ENCODE measurements around the gene JARID2.
"Not testable (repeated sequence)": the region's sequence is repeated elsewhere in the genome, so short reads cannot be mapped to it uniquely, and the experiment has no call there.

JARID2 gene

DNA sequence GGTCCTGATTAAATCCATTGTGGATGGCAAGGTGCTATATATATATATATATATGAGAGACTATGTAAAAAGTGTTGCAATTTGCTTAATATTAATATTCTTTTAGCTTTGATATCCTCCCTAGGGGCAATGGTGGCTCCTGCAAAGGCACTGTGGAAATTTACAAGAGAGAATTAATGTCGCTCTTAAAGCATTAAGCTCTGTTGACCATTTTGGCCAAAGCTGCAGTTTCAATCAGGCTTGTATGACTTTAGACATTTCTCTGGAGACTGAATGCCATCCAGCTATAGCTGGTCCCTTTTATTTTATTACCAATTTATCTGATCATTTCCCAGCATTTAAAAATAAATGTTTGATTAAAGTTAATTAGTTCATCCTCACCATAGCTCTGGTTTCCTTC, 155.3 kb downstream of the JARID2 start:
- DNase-seq (ENCODE audit: low read depth): no peak

DNA sequence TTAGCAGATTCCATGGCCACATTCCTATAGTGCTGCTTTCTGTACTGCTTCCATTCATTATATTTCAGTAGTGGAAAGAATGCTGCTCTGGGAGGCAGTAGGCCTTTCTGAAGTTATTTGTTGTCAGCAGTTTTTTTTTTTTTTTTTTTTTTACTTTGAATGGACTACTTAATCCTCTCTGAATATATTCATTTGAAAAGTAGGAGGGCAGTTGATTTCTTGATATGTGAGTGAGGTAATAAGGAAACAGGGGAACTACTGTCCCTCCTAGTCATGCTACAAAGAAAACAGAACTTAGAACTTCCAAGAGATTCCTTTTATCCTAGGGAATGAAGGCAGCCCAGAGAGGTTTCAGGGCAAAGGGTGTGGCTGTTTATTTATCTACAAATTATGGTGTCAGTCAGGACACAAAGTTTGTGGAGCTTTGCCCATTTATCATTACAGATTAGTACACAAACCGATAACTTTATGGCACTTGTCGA, 155.9 kb downstream of the JARID2 start:
- DNase-seq (ENCODE audit: low read depth): no peak

- no peak for DNase-seq (ENCODE audit: low read depth)
These were observed 156.7 kb downstream of the JARID2 start for GRCh38 chr6:15402406-15403045.

GRCh38 chr6:15403094-15403755, 157.4 kb downstream of the JARID2 start:
- DNase-seq (ENCODE audit: low read depth): no peak

GRCh38 chr6:15404685-15404980, 158.8 kb downstream of the JARID2 start:
- no peak for DNase-seq (ENCODE audit: low read depth)

DNA sequence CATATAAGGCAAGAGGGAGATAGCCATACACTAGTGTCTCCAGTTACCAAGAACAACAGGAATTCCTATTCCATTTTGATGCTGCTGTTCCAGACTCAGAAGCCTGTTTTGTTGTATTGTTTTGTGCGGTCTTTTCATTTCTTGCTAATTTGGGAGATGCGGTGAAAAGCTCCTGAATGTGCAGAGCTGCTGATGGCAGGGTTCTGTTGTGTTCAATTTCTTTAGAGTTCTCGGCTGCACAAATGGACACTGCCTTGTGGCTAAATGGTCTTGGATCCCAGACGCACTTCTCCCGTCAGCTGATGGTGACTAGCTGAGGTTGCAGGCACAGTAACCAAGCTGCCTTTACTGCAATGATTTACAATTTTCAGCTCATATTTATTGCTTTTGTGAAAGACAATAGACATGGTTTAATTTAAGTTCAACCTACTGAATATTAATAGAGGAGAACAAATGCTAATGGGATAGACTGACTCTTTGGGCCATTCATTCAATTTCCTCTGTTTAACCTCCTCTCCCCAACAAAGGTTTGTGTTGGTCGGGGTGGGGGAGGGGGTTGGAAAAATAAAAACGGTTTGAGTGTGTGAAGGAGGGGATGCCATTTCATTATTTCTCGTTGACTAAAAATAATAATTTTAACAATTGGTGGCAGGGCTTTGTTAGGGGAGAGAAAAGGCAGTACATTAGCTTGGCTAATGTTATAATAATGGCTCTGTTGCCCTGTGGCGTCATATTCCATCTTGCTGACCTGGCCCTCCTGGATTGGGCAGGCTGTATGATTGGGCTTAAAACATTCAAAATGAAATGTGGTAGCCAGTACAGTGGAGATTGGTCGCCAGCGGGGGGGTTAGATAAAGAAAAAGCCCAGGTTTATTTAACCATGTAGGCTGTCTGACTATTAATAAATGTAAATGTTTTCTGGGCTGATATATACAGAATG, 159.5 kb downstream of the JARID2 start:
- DNase-seq (ENCODE audit: low read depth): no peak

GRCh38 chr6:15406452-15406851, 160.6 kb downstream of the JARID2 start:
- no peak for DNase-seq (ENCODE audit: low read depth)

GRCh38 chr6:15408008-15408407, 162.1 kb downstream of the JARID2 start:
- no peak for DNase-seq (ENCODE audit: low read depth)

GRCh38 chr6:15408758-15409157, 162.9 kb downstream of the JARID2 start:
- no peak for DNase-seq (ENCODE audit: low read depth)

GRCh38 chr6:15409301-15410125, 163.6 kb downstream of the JARID2 start:
- no peak for DNase-seq (ENCODE audit: low read depth)

- no peak for DNase-seq (ENCODE audit: low read depth)
These were observed 164.2 kb downstream of the JARID2 start for GRCh38 chr6:15410126-15410391.

DNA sequence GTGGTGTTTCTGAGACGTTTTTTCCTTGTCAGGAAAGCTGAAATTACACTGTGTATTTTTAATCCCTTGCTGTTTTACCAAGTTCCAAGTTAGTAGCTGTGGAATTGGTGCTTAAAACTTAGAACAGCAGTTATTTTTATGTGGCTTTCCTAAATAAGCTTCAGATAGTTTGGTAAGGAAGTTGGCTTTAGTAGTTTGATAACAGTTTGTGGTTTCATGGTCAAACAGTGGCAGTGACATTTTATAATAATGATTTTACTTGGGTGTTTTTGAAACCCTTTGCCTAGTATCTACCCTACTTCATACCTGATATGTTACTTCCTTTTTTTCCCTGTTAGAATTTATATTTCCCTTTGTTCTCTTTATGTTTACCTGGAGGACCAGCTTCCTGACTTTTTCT, 164.9 kb downstream of the JARID2 start:
- no peak for DNase-seq (ENCODE audit: low read depth)

GRCh38 chr6:15411766-15412165, 165.9 kb downstream of the JARID2 start:
- no peak for DNase-seq (ENCODE audit: low read depth)

DNA sequence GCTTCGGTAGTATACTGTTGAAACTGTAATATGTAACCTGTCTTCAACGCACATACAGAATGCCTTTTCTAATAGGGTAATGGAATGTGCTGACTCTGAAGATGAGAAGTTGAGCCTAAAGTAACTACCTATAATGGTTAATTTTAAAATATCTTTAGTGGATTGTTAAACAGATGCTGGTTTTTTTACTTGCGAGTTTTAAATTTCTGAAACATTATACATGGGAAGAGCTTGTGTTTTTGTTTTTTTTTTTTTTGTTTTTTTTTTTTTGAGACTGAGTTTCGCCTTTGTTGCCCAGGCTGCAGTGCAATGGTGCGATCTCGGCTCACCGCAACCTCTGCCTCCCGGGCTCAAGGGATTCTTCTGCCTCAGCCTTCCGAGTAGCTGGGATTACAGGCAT, 166.9 kb downstream of the JARID2 start:
- DNase-seq (ENCODE audit: low read depth): no peak

DNA sequence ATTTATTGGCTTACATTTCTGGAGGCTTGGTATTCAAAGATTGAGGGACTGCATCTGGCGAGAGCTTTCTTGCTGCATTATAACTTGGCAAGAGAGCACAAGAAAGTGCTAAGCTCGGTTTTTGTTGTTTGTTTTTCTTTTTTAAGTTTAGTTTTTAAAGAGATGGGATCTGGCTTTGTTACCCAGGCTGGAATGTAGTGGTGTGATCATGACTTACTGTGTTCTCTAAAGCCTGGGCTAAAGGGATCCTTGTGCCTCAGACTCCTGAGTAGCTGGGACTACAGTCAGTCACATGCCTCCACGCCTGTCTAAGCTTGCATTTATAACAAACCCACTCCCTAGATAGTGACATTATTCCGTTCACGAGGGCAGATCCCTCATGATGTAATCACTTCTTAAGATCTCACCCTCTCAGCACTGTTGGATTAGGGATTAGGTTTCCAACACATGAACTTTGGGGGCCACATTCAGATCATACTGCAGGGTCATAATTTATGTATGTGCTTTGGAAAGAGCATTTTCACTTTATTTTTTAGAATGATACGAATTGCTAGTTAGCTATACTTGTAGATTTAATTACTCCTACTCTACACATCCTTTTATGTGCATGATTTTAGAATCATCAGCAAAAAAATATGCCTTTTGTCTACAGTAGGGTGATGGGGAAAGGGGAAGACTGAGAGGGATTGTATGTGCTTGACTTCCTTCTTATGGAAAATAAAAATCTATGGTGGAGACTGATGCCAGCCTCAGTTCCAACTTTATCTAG, 167.8 kb downstream of the JARID2 start:
- no peak for DNase-seq (ENCODE audit: low read depth)

DNA sequence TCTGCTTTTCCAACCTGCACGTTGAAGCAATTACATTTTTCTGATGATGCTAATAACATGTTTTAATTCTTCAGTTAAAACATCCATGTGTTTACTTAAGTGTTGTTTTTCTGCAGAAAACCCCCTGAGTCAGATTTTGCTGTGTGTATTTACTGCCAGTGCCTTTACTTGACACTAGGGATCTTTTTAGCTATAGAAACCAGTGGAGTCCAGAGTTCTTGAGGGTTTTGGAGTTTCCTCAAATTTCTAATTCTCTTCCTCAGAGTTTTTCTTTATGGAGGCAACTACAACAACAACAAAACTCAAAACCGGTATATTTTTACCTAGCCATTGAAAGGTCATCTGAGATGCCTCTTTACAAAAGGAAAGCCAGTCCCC, 168.4 kb downstream of the JARID2 start:
- DNase-seq (ENCODE audit: low read depth): no peak

GRCh38 chr6:15415622-15416021, 169.8 kb downstream of the JARID2 start:
- DNase-seq (ENCODE audit: low read depth): not testable (repeated sequence)

GRCh38 chr6:15416932-15417509, 171.2 kb downstream of the JARID2 start:
- no peak for DNase-seq (ENCODE audit: low read depth)

- peak; percentile 24 for DNase-seq (ENCODE audit: low read depth)
These were observed 171.9 kb downstream of the JARID2 start for GRCh38 chr6:15417811-15418210.

DNA sequence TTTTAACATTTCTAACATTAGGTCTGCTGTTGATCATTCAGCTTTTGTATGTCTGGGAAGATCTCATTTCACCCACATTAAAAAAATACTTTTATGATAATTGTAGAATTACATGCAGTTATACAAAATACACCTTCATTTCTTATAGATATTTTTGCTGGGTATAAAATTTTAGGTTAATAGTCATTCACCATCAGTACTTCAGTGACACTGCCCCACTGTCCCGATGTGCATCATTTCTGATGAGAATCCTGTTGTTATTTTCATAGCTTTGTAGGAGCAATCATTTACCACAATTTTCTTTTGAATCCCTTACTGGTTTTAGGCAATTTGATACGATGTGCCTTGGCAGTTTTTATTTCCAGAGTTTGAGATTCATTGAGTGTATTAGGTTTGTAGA, 173.6 kb downstream of the JARID2 start:
- no peak for DNase-seq (ENCODE audit: low read depth)

- no peak for DNase-seq (ENCODE audit: low read depth)
These were observed 175.1 kb downstream of the JARID2 start for GRCh38 chr6:15420959-15421438.
